Measurements from ENCODE around the gene NFAT5.

NFAT5 gene

GRCh38 chr16:69741519-69741918, 175.8 kb downstream of the NFAT5 start:
- Mint-ChIP-seq H3K4me1 (ENCODE audit: low read depth) (peaks cover 1% of the 10 kb centered on the region), H3K27ac (no peak overlapping the region), H3K36me3 (peaks cover 2% of the 10 kb centered on the region), H3K9me3 (ENCODE audit: low read depth) (no peaks in the 10 kb centered on the region), H3K27me3 (no peaks in the 10 kb centered on the region), H3K4me3 (no peak overlapping the region)

GRCh38 chr16:69741951-69742904, 176.5 kb downstream of the NFAT5 start:
- peaks cover 2% of the 10 kb centered on the region for H3K36me3 Mint-ChIP-seq

DNA sequence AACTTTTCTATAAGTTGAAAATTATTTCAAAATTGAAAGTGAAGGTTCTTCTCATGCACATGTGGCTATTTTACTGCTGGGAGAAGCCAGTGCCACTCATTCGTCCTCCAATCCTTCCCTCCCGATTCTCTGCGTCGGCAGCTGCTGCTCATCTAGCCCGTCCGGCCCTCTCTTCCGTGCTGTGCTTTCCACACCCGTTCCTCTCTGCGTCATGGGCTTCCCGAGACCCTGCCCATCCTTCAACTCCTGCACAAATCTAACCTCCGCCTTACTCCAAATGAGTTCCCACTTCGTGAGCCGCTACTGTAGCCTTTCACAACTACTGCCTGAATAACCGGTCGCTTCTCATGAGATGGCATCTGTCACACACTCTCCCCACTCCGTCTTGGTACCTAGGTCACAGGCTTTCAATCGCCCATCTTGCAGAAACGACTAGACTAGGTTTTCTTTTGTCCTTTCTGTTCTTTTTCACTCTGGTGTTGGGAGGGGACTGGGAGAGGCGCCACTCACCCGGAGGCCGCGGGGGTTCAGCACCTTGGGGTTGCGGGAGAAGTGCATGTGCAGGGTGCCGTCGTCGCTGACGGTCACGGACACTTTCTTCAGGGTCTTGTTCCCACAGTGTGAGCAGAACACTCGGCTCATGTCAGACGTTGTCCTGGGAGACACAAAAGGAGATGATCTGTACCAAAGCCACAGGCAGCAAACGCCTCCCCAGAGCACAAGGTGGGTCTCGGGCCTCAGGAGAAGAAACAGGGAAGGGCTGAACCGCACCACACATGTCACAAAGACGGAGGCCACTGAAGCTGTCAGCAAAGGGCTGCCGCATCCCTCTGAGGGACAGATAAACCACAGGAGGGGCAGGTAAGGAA, 178.8 kb downstream of the NFAT5 start:
- Mint-ChIP-seq H3K9me3 (ENCODE audit: low read depth) (no peaks in the 10 kb centered on the region), H3K36me3 (peaks cover 2% of the 10 kb centered on the region), H3K27ac (no peak overlapping the region), H3K4me3 (no peak overlapping the region), H3K27me3 (no peaks in the 10 kb centered on the region), H3K4me1 (ENCODE audit: low read depth) (peaks cover 6% of the 10 kb centered on the region)

More at GRCh38 chr16:69741951-69742904, 176.5 kb downstream of the NFAT5 start:
- peak overlapping the region; percentile 73 for H3K27ac Mint-ChIP-seq
- H3K27me3 Mint-ChIP-seq: no peaks in the 10 kb centered on the region
- H3K4me3 Mint-ChIP-seq: no peak overlapping the region
- no peaks in the 10 kb centered on the region for H3K9me3 Mint-ChIP-seq (ENCODE audit: low read depth)
- peaks cover 1% of the 10 kb centered on the region for H3K4me1 Mint-ChIP-seq (ENCODE audit: low read depth)

DNA sequence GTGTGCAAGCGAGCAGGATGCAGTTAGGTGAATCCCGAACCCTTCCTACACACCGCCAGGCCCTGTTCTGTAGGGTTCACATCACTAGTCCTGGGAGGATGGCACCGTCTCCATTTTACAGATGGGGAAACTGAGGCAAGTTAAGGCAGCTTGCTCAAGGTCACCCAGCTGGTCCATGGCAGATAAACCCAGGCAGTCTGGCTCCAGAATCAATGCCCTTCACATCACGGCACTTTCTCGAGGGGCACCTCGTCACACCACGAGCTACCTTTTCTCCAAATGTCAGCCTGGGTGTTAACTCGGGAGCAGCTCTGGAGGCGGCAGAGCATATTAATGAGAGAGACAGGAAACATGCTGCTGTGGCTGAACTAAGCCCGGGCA, 179.5 kb downstream of the NFAT5 start:
- Mint-ChIP-seq H3K4me1 (ENCODE audit: low read depth) (peaks cover 6% of the 10 kb centered on the region), H3K36me3 (peaks cover 2% of the 10 kb centered on the region), H3K4me3 (no peak overlapping the region), H3K9me3 (ENCODE audit: low read depth) (no peaks in the 10 kb centered on the region), H3K27ac (no peak overlapping the region), H3K27me3 (no peaks in the 10 kb centered on the region)

- Mint-ChIP-seq H3K4me3 (no peak overlapping the region), H3K36me3 (peaks cover 2% of the 10 kb centered on the region), H3K27me3 (no peaks in the 10 kb centered on the region), H3K4me1 (ENCODE audit: low read depth) (peaks cover 6% of the 10 kb centered on the region), H3K27ac (no peak overlapping the region), H3K9me3 (ENCODE audit: low read depth) (no peaks in the 10 kb centered on the region)
These were observed 180.2 kb downstream of the NFAT5 start for GRCh38 chr16:69745959-69746358.

GRCh38 chr16:69747115-69747514, 181.3 kb downstream of the NFAT5 start:
- H3K4me3 Mint-ChIP-seq: no peak overlapping the region
- H3K9me3 Mint-ChIP-seq (ENCODE audit: low read depth): no peaks in the 10 kb centered on the region
- no peak overlapping the region for H3K27ac Mint-ChIP-seq
- H3K4me1 Mint-ChIP-seq (ENCODE audit: low read depth): peaks cover 11% of the 10 kb centered on the region
- H3K27me3 Mint-ChIP-seq: no peaks in the 10 kb centered on the region
- H3K36me3 Mint-ChIP-seq: peaks cover 2% of the 10 kb centered on the region

GRCh38 chr16:69748694-69749345, 183.1 kb downstream of the NFAT5 start:
- Mint-ChIP-seq H3K36me3 (peaks cover 6% of the 10 kb centered on the region), H3K27me3 (no peaks in the 10 kb centered on the region), H3K4me3 (no peak overlapping the region)

DNA sequence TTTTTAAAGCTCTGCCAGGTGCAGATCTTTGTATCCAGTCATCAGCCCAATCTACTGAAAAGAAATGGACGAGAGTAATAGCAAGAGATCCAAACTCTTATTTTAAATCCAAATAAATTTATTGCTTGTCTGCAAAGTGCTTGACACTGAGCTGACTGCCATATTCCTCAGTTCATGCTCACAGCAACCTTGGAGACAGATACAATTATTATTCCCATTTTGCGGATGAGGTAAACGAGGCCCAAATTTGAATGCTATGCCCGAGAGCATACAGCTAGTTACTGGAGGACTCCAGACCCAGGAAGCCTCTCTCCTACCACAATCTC, 188.3 kb downstream of the NFAT5 start:
- H3K36me3 Mint-ChIP-seq: peaks cover 9% of the 10 kb centered on the region
- H3K27ac Mint-ChIP-seq: peak overlapping the region; percentile 100
- peaks cover 26% of the 10 kb centered on the region for H3K4me1 Mint-ChIP-seq (ENCODE audit: low read depth)
- no peaks in the 10 kb centered on the region for H3K9me3 Mint-ChIP-seq (ENCODE audit: low read depth)
- H3K27me3 Mint-ChIP-seq: no peaks in the 10 kb centered on the region
- peak overlapping the region; percentile 100 for H3K4me3 Mint-ChIP-seq

More at GRCh38 chr16:69748694-69749345, 183.1 kb downstream of the NFAT5 start:
- peak overlapping the region; percentile 34 for H3K27ac Mint-ChIP-seq
- no peaks in the 10 kb centered on the region for H3K9me3 Mint-ChIP-seq (ENCODE audit: low read depth)
- peaks cover 24% of the 10 kb centered on the region for H3K4me1 Mint-ChIP-seq (ENCODE audit: low read depth)
